DND-41 (cell line): Measurements from ENCODE around the gene PDLIM1.

Experiments used
- ATAC-seq: fragments of 200-7000 bp; cut with Tn5 transposase; 3 replicates; pipeline ENCODE4 v1.9.1; 2021; ENCODE audit warnings: low read depth; ENCODE audit not compliant: insufficient read depth
- DNase-seq: peaks from one replicate; pipeline ENCODE4 v3.0.0-alpha.2; 2020
- H2AFZ ChIP-seq: 2 replicates; pipeline ENCODE4 v1.6.0; 2012; ENCODE audit warnings: low read depth, low read length
- H3K27ac ChIP-seq: 2 replicates; pipeline ENCODE4 v1.5.1; 2012; ENCODE audit warnings: low read length, inconsistent platforms
- H3K27me3 ChIP-seq: fragments of 200-600 bp; sonication (generic); 2 replicates; pipeline ENCODE4 v1.6.0; 2012; ENCODE audit warnings: low read length, mild to moderate bottlenecking, inconsistent platforms; ENCODE audit not compliant: insufficient read depth, poor library complexity
- H3K36me3 ChIP-seq: 2 replicates; pipeline ENCODE4 v1.5.1; 2012; ENCODE audit warnings: low read length, inconsistent platforms; ENCODE audit not compliant: insufficient read depth
- H3K4me1 ChIP-seq: 2 replicates; pipeline ENCODE4 v1.5.1; 2012; ENCODE audit warnings: mild to moderate bottlenecking, low read length; ENCODE audit not compliant: insufficient read depth
- H3K4me2 ChIP-seq: 2 replicates; pipeline ENCODE4 v1.6.0; 2012; ENCODE audit warnings: mild to moderate bottlenecking, moderate library complexity, low read length, inconsistent platforms; ENCODE audit not compliant: insufficient read depth
- H3K4me3 ChIP-seq, 2 experiments: fragments of 200-600 bp in 1 of 2; shearing (Covaris generic) in 1 of 2; 2 replicates each; pipeline ENCODE4 v1.5.1; 2012 to 2016; ENCODE audit warnings: inconsistent platforms in 2 of 2, low read length in 2 of 2, mild to moderate bottlenecking in 2 of 2, low read depth in 1 of 2, moderate library complexity in 1 of 2
- H3K79me2 ChIP-seq: 2 replicates; pipeline ENCODE4 v1.6.0; 2012; ENCODE audit warnings: low read length, inconsistent platforms; ENCODE audit not compliant: insufficient read depth
- H3K9ac ChIP-seq: 2 replicates; pipeline ENCODE4 v1.6.0; 2012; ENCODE audit warnings: low read depth, mild to moderate bottlenecking, inconsistent platforms, low read length, moderate library complexity
- H3K9me3 ChIP-seq: 2 replicates; pipeline ENCODE4 v1.5.1; 2012; ENCODE audit warnings: low read length, moderate library complexity, mild to moderate bottlenecking, inconsistent platforms; ENCODE audit not compliant: insufficient read depth, severe bottlenecking
- H4K20me1 ChIP-seq: 2 replicates; pipeline ENCODE4 v1.6.0; 2012; ENCODE audit warnings: low read length; ENCODE audit not compliant: insufficient read depth
- CTCF ChIP-seq: IDR thresholded peaks from 2 replicates; pipeline ENCODE4 v1.5.1; 2012; ENCODE audit warnings: borderline replicate concordance, low read length, moderate library complexity, mild to moderate bottlenecking; ENCODE audit not compliant: poor library complexity, severe bottlenecking; ENCODE audit errors: extremely low read depth
- EZH2 ChIP-seq: IDR thresholded peaks from 3 replicates; pipeline ENCODE4 v1.6.1; 2012; ENCODE audit warnings: borderline replicate concordance, low read depth, mild to moderate bottlenecking, moderate library complexity, low read length, inconsistent platforms; ENCODE audit not compliant: severe bottlenecking

PDLIM1 gene

DNA sequence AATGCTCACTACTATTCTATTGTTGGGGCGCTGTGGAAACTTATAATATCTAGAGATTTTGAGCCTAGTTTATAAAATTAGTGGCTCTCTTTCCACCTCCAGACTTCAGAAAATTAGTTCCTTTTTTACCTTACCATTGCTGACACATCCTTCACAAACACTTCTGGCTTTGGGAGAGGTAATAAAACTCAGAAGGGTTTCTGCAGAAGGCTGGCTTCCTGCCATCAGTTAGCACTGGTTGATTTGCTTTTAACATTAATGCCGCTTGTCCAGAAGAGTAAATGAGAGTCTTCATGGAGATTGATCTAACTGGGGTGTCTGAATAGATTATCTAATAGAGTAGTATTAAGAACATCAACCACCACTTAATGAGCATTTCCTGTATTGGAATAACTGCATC, 76.4 kb downstream of the PDLIM1 start:
- H3K36me3 ChIP-seq = no peaks in the 10 kb centered on the region
- H3K9me3 ChIP-seq = no peaks in the 10 kb centered on the region
- H3K4me1 ChIP-seq = no peaks in the 10 kb centered on the region
- H3K4me3 ChIP-seq = no peak overlapping the region
- no peak overlapping the region for H3K9ac ChIP-seq
- no peak overlapping the region for H3K4me2 ChIP-seq
- H3K27me3 ChIP-seq = no peaks in the 10 kb centered on the region
- H2AFZ ChIP-seq = no peak overlapping the region
- H3K79me2 ChIP-seq = no peaks in the 10 kb centered on the region
- no peaks in the 10 kb centered on the region for H4K20me1 ChIP-seq
- H3K27ac ChIP-seq = no peak overlapping the region
- ATAC-seq = no peak
- DNase-seq = no peak
- TF ChIP-seq EZH2 (no peak), CTCF (no peak)

GRCh38 chr10:95211606-95212279, 79.1 kb downstream of the PDLIM1 start:
- TF ChIP-seq EZH2 (no peak), CTCF (no peak)
- H2AFZ ChIP-seq = no peak overlapping the region
- no peak overlapping the region for H3K9ac ChIP-seq
- no peaks in the 10 kb centered on the region for H4K20me1 ChIP-seq
- H3K4me1 ChIP-seq = no peaks in the 10 kb centered on the region
- no peak overlapping the region for H3K4me3 ChIP-seq
- H3K36me3 ChIP-seq = no peaks in the 10 kb centered on the region
- H3K79me2 ChIP-seq = no peaks in the 10 kb centered on the region
- H3K9me3 ChIP-seq = no peaks in the 10 kb centered on the region
- ATAC-seq (no peak), DNase-seq (no peak)
- H3K4me2 ChIP-seq = no peak overlapping the region
- H3K27me3 ChIP-seq = no peaks in the 10 kb centered on the region
- no peak overlapping the region for H3K27ac ChIP-seq

GRCh38 chr10:95209509-95210127, 81.2 kb downstream of the PDLIM1 start:
- Histone ChIP-seq H3K79me2 (no peaks in the 10 kb centered on the region), H3K9me3 (no peaks in the 10 kb centered on the region), H3K4me1 (no peaks in the 10 kb centered on the region), H4K20me1 (no peaks in the 10 kb centered on the region), H2AFZ (no peak overlapping the region), H3K9ac (no peak overlapping the region), H3K4me3 (no peak overlapping the region), H3K36me3 (no peaks in the 10 kb centered on the region), H3K27me3 (no peaks in the 10 kb centered on the region), H3K27ac (no peak overlapping the region), H3K4me2 (no peak overlapping the region)
- TF ChIP-seq CTCF = no peak
- no peak for TF ChIP-seq EZH2
- no peak for DNase-seq
- ATAC-seq = no peak
